Activated CD4-positive, CD25-positive, alpha-beta regulatory T cell treated with anti-CD3 and anti-CD28 coated beads, Interleukin-2, amount 50 U/mL, for 16 hours (primary cell): ENCODE data around the gene OR2A14.
"Not testable (repeated sequence)": the region's sequence is repeated elsewhere in the genome, so short reads cannot be mapped to it uniquely, and the experiment has no call there.

Experiments
- DNase-seq: peaks from one replicate; pipeline ENCODE4 v3.0.0-alpha.2; 2020; ENCODE audit warnings: low read depth, low spot score

Gene OR2A14

DNA sequence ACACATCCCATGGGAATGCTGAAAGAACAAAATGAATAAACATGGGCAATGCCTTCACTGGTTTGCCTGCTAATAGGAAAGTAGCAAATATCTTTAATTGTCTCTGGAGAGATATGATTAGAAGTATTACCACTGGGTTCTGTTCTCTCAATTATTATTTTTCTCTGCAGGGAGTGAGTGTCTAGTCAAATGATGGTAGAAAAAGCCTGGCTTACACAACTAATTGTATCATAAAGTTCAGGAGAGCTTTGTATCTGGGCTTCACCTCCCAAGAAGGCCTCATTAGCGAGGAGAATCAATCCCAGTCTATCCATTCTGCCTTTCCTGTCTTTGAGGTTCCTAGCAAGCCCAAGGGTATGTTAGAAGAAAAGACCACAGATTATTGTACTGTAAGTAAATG, at the start of gene OR2A14:
TSS of gene OR2A14 (plus strand) at position 301 of the 400 bp plus-strand sequence. CDS start 5,937 bp downstream, outside the sequence.
- DNase-seq = no peak

GRCh38 chr7:144074374-144074773, 48.6 kb upstream of the OR2A14 start:
- no peak for DNase-seq

GRCh38 chr7:144085978-144086377, 37.0 kb upstream of the OR2A14 start, which contains the start of gene OR2A12:
TSS of gene OR2A12 (plus strand) at chr7:144086278. CDS start at chr7:144095108, 8,830 bp downstream.
- no peak for DNase-seq

DNA sequence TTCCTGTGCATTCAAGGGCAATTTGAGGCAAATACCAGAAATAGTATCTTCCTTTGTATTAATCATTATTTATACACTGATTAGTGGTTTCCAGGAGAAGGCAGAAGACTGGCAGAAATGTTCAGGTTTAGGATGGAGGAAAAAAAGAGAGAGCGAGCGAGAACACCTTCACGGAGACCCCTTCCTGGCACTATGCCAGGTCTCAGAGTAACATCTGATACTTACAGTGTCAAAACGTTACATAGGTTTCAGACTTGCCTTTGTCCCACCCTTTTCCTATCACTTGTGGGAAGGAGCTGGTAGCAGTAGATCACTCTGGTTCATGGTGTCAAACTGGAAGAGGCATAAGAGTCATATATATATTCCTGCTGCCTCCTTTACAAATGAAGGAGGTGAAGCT, 36.2 kb upstream of the OR2A14 start:
- DNase-seq = no peak

DNA sequence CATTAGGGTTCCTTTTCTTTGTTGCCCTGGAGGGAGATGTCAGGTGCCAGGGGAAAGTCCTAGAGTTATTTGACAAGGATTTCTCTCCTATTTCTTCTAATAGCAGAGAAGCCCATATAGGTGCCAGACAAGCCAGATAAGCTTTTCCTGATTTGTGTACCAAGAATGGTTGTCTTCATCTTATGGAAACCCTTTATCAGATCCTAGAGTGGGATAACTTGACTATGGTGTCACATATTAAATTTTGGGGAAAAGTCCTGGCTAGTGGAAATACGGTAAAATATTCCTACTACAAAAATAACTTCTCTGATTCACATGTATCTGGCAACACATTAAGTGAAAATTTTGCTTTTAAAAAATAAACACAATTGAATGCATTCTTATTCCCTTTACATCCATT, 35.7 kb upstream of the OR2A14 start:
- no peak for DNase-seq

DNA sequence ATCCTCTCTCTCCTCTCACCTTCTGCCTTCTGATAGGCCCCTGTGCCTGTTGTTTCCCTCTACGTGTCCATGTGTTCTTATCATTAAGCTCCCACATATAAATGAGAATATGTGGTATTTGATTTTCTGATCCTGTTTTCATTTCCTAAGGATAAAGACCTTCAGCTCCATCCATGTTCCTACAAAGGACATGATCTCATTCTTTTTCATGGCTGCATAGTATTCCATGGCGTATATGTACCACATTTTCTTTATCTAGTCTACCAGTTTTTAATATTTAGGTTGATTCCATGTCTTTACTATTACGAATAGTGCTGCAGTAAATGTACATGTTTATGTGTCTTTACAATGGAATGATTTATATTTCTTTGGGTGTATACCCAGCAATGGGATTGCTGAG, 32.3 kb upstream of the OR2A14 start:
- DNase-seq = no peak

GRCh38 chr7:144098776-144099175, 24.2 kb upstream of the OR2A14 start:
- no peak for DNase-seq

GRCh38 chr7:144100607-144101006, 22.4 kb upstream of the OR2A14 start:
- DNase-seq = no peak

DNA sequence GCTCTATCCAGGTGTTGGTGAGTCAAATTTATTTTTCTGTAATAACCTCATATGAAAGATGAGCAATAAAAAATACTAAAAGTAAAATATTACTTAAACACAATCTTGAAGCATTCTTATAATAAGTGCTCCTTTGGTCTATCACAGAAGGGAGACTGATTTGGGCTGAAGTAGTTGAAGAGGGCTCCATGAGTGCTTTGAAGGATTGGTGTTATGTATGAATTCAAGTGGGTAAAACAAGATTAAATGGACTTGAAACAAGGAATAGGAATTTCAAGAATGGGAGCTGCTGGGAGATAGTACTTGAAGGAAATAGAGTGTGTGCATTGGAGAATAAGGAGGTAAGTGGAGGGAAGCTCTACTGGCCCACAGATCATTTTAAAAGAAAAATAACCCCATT, 20.9 kb upstream of the OR2A14 start:
- DNase-seq = no peak

DNA sequence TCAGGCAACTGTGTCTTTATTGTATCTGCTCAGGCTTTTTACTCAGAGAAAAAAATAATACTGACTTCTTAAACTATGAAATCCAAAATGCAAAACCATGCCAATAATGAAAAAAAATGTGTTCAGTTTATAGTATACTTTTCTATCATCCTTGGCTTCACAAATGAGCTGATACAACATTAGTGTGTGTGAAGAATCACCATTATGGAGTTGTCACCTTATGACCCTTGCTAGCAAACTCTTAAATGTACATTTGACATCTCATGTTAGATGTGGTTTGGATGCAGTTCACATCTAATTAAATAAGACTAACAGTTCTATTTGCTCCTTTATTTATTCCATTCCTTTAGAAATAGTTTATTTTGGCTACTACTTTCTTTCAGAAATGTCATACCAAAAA, 17.8 kb upstream of the OR2A14 start:
- no peak for DNase-seq

DNA sequence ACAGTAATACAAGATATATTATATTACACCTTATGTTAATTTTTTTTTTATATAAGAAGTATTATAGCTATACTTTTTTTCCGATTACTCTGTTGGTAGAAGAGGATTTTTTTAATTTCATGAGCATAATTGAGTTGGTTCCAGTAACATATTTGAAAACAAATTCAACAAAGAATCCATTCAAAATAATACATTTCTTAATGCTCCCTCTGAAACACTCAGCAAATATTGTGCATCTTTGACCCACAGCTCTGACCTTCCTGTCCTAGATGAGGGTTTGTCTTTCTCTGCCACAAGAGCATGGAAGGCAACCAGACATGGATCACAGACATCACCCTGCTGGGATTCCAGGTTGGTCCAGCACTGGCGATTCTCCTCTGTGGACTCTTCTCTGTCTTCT, 13.7 kb upstream of the OR2A14 start, which contains the start of gene OR2A2:
TSS of gene OR2A2 (plus strand) at position 301 of the 400 bp plus-strand sequence. CDS start at position 301, 0 bp downstream.
- DNase-seq = no peak

GRCh38 chr7:144110272-144110671, 12.7 kb upstream of the OR2A14 start:
- no peak for DNase-seq

DNA sequence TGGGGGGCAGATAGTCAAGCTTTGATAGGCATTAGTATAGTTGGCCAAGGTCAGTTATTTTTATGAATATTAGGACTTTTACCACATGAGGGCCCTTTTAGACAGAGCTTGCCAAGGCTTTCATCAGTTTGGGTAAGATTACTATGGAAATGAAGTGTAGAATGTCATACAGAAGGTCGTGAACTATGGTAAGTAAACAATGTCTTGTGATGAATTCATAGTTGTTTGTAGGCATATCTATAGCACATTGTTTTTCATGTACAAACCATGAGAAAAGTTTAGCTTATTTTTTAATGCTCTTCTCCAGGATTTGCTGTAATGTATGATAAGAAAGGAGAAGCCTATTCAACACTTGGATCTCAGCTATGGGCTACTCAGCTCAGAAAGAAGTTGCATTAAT, 9.3 kb upstream of the OR2A14 start:
- DNase-seq = no peak

- no peak for DNase-seq
Measured at GRCh38 chr7:144118341-144118740, 4.6 kb upstream of the OR2A14 start.

DNA sequence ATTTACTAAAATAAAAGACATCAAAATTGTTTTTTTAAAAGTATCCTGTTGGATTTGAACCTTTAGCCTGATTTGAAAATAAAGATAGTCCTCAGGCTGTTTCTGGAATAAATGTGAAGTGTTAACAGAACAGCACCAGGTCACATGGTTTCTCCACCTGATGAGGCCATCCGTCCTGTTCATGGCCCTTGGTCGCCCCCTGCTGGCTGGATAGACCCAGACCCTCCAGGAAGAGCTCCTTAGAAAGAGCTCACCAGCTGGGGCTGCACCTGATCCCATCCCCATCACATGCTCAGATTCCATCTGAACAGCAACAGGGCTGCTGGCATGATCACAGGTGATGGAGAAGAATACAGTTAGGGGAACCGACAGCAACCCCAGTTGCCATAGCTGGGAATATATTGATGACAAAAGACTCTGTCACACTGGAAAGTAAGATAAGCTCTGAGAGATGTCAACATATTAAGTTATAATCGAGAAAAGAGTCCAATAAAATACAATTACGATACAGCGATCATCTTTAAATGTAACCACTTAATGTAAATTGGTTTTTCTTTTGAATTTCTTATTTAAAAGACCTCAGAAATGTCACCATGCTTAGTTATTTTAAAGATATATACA, 4.8 kb downstream of the OR2A14 start:
- DNase-seq = peak; percentile 69

- DNase-seq = not testable (repeated sequence)
Measured at GRCh38 chr7:144129601-144130000, 6.6 kb downstream of the OR2A14 start.

- no peak for DNase-seq
Measured at GRCh38 chr7:144130730-144131129, 7.8 kb downstream of the OR2A14 start.

DNA sequence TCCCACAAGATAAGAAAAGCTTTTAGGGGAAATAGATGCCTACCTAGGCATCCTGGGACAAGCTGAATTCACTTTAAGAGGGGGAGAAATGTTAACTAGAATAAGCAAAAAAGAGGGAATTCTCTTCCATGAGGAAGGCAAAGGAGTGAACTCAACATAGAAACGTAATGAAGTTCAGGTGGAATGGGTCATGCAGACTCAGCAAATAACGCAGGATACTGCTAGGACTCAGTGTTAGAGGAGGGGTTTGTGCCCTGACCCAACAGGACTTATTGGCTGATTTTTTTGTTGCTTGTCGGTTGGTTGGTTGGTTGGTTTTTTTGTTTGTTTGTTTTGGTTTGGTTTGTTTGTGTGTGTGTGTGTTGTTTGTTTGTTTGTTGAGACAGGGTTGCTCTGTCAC, 9.3 kb downstream of the OR2A14 start:
- no peak for DNase-seq

DNA sequence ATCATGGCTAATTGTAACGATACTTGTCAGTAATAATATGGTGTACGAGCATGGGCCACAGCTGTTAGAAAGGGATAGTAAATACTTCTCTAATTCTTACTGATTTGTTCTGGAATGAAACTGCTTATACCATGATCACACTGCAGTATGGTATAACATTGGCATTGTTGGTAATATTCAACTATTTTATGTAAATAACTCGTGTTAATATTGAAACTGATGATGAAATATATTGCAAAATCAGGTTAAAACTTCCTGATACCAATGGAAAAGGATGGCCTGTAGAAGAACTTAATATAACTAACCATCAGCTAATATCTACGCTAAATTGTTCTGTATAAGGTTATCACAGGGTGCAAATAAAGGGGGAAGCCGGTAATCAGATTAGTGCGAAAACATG, 10.3 kb downstream of the OR2A14 start:
- no peak for DNase-seq

GRCh38 chr7:144134116-144134515, 11.1 kb downstream of the OR2A14 start:
- no peak for DNase-seq

- no peak for DNase-seq
Measured at GRCh38 chr7:144137501-144137900, 14.5 kb downstream of the OR2A14 start.

GRCh38 chr7:144142187-144142586, 19.2 kb downstream of the OR2A14 start:
- no peak for DNase-seq

DNA sequence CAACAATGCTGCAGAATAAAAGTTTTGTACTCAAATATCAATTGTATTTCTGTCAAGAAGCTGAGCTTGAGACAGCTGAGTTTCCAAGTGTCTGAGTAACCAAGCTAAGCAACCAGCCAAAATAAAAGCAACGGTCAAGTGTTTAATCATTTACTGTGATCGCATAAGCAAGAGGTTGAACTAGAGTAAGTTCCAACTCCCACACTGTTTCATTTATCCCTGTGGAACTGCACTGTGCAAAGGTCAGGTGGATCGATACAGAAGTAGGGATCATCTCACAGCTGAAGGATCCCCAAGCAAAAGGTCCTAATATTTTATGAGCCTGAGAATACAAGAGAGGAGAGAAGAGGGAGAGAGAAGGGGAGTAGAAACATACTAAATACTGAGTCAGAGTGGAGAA, 21.4 kb downstream of the OR2A14 start:
- no peak for DNase-seq
